ENCODE results near the gene PAX5.

The PAX5 gene

DNA sequence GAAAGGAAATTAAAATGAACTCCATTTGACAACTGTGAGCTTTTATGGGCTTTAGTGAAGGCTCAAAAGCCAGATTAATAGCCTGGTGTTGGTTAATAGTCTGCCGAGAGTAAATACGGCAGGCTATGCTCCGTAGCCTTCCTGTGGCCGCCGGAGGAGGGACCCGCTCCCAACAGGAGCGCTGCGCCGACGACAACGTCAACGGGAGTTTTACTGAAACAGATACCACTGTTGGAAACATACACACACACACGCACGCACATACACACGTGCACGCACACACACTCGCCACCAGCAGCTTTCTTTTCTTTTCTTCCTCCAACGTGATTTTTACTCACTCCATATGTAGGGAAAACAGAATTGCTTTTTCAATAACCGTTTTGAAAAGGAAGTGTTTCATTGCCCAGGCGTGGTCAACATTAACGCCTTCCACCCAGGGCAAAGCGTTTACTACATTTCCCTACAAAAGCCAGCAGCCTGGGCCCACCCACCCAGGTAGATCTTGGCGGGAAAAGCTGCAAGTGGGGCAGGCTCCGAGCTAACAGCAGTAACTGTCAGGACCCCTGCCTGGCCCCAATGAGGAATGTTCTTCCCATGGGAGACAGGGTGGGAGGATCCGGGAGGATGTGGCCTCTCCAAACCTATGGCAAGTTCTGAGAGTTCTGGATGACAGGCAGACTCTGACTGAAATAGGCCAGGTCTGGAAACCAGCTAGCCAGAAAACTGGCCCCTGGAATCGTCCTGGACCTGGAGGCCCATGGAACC lies 72.3 kb downstream of the PAX5 start:
- DNase-seq (ENCODE audit: low read depth, low spot score) = no peak

DNA sequence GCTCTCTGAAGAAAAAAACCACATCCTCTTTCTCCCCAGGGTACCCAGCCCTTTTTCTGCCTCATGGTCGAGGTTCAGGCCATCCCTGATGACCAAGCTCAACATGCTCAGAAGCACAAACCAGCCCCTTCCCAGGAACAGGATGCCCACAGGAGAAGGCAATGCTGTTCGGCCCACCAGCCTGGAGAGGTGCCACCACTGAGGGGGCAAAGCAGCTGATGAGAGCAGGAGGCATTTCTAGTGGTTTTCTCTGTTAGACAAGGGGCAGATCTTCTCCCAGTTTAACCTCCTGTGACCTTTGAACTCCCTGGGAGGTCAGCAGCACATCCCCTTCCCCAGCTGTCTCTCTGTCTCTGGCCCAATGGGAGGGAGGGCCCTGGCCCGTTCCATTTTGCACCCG lies 73.0 kb downstream of the PAX5 start:
- DNase-seq (ENCODE audit: low read depth, low spot score) = no peak

DNA sequence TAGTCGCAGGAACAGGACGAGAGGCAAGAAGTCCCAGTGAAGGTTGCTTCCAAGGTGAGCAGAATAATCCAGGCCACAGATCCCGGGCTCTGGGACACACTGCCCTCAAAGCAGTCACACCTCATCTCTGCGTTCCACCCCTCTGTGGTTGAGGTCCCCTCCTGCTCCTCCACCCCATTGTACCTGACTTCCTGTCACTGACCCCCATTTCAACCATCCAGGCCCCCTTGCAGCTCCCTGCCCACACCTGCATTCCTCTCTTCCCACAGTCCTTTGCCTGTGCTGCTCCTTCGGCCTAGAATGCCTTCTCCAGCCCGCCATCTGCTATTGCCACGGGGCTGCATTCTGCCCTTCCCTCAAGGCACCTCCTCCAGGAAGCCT lies 73.5 kb downstream of the PAX5 start:
- no peak for DNase-seq (ENCODE audit: low read depth, low spot score)

DNA sequence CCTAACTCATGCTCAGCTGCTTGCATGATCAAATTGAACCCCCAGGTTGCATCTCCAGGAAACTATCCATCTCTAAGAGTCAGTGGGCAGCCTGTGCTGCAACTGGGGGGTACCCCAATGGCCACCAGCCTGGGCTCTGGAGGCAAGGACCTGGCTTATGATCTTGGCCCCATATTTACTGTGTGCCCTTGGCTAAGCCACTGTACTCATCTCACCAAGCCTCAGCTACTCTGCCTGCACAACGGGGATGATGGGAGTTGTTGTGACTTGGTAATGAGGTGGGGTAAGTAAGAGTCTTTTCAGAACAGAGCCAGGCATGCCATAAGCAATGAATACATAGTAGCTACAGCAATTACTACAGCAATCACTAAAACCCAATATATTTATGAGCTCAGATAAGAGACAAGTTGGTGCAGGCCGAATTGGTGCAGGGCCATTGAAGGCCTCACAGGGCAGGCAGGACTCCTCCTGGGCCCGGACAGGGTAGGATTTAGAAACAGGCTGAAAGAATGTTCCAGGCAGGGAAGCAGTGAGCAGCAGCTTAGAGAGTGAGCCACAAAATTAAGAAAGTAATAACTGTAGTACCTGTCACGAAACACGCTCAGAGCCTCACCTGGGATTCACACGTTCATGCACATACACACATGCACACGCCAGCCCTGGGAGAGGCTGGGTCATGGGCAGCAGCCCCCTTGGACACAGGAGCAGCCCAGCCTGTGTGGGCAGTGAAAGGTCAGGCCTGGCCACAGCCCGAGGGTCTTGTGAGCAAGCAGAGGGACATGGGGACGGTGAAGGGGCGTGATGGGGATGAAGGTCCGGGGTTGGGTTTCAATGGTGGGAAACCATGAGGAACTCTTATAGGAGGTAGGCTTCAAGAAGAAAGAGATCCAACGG lies 74.1 kb downstream of the PAX5 start:
- DNase-seq (ENCODE audit: low read depth, low spot score) = no peak

DNA sequence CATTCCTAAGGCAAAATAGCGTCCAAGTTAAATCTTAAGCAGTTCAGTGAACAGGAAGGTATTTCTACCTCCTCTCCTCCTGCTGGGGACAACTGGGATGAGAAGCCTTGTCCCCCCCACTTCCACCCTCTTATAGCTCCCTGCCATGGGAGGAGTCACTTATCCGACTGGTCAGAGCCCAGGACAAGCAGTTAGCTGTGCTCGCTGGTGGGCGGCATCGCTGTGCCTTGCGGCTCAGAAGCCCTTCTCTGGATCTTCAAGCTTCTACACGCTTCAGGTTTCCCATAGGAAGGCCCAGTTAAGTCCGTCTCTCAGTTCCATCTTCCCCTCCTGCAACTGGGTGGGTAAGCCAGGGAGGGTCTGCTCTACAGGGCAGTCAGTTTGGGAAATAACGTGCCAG lies 77.2 kb downstream of the PAX5 start:
- DNase-seq (ENCODE audit: low read depth, low spot score) = no peak

GRCh38 chr9:36950389-36950788 lies 83.7 kb downstream of the PAX5 start:
- no peak for DNase-seq (ENCODE audit: low read depth, low spot score)

- no peak for DNase-seq (ENCODE audit: low read depth, low spot score)
Observed at GRCh38 chr9:36949466-36949865, 84.6 kb downstream of the PAX5 start.

GRCh38 chr9:36948051-36948450 lies 86.0 kb downstream of the PAX5 start:
- no peak for DNase-seq (ENCODE audit: low read depth, low spot score)

- DNase-seq (ENCODE audit: low read depth, low spot score) = no peak
Observed at GRCh38 chr9:36946653-36947052, 87.4 kb downstream of the PAX5 start.

GRCh38 chr9:36945999-36946398 lies 88.1 kb downstream of the PAX5 start:
- DNase-seq (ENCODE audit: low read depth, low spot score) = no peak

DNA sequence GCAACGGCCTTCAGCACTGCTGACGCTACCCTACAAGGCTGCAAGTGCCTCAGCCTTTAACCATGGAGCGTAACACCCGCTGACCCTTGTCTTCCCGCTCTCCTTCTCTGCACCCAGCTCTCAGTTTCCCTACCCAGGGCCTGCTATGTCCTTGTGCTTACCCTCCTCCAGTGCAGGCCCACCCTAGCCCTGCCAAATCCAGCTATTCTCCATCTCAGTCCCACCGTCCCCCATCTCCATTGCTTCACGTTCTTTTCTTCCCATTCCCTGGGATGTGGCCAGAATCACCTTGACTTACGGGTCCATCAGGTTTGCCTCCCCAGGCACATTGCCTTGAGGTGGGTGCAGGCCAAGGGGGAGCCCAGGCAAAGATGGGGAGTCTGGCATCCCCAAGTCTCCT lies 91.2 kb downstream of the PAX5 start:
- DNase-seq (ENCODE audit: low read depth, low spot score) = no peak

DNA sequence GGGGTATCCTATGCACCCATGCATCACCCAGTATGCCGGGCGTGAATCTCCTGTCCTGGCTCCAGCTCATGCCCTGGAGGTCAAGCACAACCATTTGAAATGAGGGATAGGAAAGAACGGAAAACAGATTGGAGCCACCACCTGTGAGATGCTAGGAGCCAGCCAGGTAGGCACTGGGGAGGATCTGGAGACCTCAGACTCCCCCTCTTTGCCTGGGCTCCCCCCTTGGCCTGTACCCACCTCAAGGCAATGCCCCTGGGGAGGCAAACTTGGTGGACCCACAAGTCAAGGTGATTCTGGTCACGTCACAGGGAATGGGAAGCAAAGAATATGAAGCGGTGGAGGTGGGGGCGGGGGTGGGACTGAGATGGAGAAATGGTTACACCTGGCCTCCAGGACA lies 92.6 kb downstream of the PAX5 start:
- DNase-seq (ENCODE audit: low read depth, low spot score) = no peak

DNA sequence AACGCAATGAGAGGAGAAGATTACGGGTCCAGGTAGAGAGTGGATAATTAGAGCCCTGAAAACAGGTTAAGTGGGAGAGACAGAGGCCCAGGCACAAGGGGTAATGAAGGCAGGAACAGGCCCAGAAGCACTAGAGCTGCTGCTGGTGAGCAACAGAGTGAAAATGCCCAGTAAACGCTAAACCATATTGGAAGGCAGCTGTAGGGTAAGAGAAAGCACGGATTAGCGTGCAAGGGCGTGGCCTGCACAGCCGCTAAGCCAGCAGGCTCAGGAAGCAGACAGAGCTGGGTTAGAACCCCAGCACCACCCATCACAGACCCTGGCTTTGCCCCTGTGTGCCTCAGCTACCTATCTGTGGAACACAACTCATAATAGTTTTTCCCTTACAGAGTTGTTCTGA lies 93.2 kb downstream of the PAX5 start:
- no peak for DNase-seq (ENCODE audit: low read depth, low spot score)

- no peak for DNase-seq (ENCODE audit: low read depth, low spot score)
Observed at GRCh38 chr9:36940500-36940853, 93.6 kb downstream of the PAX5 start.

DNA sequence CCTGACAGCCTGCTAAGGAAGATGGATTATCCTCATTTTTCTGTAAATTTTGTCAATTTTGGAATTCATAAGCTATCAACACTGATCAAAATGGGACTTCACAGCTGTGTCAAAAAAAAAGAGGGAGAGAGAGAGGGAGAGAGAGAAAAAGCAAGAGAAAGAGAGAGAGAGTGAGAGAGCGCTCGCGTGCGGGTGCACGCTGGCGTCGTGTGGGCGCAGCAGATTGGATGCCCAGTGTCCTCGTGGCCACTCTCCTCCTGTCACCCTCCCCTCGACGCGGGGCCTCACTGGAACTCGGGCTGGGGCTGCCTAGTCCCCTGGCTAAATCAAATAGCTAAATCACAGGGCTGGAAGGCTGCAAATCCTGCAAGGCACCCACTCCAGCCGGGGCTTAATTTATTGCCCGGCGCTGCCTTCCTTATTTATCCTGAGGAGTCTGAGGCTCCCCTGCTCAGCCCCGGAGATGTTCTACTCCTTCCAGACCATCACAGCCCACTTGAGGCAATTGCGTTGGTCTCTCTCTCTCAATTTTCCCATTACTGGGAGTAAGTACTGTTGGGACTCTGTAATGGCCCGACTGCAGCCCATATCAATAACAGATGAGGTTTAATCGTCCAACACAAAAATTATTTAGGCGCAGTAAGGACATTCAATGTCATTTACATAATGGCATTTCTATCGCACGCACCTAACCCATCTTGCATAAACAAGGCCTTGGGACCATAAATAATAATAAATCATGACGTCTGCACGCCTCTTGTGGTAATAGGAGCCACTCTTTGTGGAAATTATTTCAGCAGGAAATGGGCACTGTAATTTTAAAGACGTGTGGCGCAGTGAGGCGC lies 94.2 kb downstream of the PAX5 start:
- DNase-seq (ENCODE audit: low read depth, low spot score) = no peak

DNA sequence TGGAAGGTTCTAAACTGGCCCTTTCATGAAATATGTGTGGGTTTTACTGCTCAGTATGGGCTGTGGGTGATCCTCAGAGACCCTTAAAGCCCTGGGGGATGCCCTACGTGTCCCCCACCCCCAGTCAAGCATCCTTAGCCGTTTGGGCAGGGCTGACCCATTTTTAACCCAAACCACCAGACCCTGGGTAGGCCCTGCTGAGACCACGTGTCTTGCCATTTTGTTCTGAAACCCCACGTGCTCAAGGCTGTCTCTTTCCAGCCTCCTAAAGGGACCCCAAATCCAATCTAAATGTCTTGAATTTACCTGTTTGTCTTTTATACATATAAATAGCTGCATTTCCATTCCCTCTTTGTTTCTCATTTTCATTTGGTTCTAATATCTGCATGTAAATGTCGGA lies 94.9 kb downstream of the PAX5 start:
- DNase-seq (ENCODE audit: low read depth, low spot score) = no peak

DNA sequence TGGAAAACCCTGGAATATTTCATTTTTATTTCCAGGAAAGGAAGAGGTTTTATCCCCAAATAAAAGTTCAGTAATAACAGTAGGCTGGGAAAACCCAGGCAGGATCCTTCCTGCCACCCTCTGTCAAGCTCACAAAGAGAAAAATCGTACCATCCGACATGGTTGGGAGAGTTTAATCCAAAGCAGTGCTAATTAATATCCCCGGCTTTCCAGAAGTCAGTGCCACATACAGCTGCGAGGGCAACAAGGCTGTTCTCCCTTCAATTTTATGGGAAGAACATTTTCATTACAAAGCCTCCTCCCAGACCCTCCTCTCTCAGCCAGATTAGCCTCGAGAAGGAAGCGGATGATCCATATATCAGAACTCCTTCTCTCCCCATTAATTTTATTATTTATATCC lies 95.5 kb downstream of the PAX5 start:
- DNase-seq (ENCODE audit: low read depth, low spot score) = no peak

DNA sequence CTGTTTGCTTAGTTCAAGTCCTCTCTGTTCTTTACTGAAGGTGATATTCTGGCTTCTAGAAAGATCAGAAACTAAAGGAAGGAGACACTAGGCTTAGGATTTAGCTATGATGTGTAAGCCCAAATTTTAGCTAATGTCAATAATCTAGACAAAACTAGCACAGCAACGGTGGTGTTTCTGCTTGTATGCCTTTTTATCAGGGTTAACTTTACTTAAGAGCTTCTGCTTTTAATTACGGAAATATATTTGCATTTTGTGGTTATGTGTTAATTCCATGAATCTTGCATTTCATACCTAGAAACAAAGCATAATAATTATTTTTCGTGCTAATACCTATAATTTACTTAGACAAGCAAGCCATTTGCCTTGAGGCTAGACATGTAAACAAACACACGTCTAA lies 96.1 kb downstream of the PAX5 start:
- DNase-seq (ENCODE audit: low read depth, low spot score) = no peak

DNA sequence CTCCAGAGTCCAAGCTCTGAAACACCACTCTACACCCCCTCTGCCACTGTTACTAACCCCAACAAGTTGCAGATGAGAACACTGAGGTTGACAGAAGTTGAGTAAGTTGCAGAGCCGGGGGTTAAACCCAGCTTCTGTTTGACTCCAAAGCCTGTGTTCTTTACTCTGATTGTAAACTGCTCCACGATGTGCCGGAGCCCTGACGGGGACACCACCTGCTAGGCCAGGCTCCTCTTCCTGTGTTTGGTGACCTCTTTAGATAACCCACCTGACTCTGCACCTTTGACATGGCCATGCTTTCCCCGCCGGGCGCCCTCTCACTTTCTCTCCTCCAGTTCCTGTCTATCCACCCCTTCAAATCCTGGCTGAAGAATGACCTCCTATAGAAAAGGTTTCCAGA lies 96.7 kb downstream of the PAX5 start:
- no peak for DNase-seq (ENCODE audit: low read depth, low spot score)

- no peak for DNase-seq (ENCODE audit: low read depth, low spot score)
Observed at GRCh38 chr9:36936498-36936831, 97.6 kb downstream of the PAX5 start.

- no peak for DNase-seq (ENCODE audit: low read depth, low spot score)
Observed at GRCh38 chr9:36935768-36936497, 98.1 kb downstream of the PAX5 start.

DNA sequence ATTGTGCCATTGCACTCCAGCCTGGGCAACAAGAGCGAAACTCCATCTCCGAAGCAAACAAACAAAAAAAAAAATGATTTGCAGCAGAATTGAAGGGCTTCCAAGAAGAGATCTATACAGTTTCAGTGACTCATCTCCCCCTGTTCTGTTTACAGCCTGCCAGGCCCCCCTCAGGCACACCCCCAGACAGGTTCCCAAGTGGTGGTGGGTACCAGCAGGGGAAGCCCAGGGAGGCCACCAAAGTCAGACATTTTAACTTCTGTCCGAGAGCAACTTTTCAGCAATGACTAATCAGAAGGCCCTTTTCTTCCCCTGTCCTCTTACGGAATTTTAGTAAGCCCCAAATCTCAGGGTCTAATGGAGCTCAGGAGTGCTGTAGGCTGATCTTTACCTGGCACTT lies 98.7 kb downstream of the PAX5 start:
- no peak for DNase-seq (ENCODE audit: low read depth, low spot score)

All from activated naive CD8-positive, alpha-beta T cell treated with anti-CD3 and anti-CD28 coated beads, Interleukin-2, amount 50 U/mL, for 16 hours (primary cell).